Stimulated activated naive CD4-positive, alpha-beta T cell treated with Interleukin-2 at 50 U/mL for 16 hours (primary cell): ENCODE data around the gene OR2T10.
"Not testable (repeated sequence)": the region's sequence is repeated elsewhere in the genome, so short reads cannot be mapped to it uniquely, and the experiment has no call there.

ENCODE experiments used
- DNase-seq: peaks from one replicate; lab custom pipeline; 2025; lab: John Stamatoyannopoulos, UW

The OR2T10 gene

DNA sequence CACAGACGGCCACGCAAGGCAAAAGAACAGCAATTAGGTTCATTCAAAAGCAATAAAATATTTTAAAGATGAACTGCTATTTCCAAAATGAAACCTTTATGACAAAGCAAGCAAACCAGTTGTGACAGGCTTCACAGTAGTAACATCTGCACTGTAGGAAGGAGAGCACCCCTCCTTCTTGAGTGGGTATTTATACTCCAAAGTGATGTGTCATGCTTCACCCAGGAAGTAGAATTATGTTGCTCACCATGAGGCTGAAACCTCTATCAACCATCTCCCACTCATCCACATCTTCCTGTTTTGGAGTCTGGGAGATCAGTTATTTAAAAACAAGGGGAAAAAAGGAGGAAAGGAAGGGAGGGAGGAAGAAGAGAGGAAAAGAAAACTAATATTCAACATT, 885 bp downstream of the OR2T10 start:
- DNase-seq, result no peak

DNA sequence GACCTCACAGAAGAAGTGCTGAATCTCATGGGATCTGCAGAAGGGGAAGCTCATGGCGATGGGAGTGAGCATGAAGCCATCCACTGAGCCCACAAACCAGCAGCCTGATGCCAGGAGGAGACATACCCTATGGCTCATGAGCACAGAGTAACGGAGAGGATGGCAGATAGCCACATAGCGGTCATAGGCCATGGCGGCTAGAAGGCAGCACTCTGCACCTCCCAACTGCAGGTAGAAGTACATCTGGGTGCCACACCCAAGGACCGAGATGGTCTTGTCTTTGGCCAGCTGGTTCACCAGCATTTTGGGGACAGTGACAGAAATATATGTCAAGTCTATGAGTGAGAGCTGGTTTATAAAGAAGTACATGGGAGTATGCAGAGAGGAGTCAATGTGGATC, 4.3 kb downstream of the OR2T10 start:
- no peak for DNase-seq

DNA sequence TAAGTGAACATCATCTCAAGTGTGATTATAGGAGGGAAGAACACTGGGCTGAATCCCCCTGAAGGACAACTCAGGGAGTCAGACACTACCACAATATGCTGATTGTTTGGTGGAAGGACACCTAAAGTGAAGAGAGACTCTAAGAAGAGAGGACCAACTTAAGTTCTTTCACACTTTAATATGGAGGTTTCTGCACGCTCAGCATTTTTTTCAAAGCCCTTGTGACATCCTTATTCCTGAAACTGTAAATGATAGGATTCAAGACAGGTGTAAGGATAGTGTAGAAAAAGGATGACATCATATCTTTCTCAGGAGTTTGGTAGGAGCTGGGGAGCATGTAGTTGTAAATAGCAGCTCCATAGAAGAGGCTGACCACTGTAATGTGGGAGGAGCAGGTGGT, 4.8 kb downstream of the OR2T10 start:
- DNase-seq, result no peak

DNA sequence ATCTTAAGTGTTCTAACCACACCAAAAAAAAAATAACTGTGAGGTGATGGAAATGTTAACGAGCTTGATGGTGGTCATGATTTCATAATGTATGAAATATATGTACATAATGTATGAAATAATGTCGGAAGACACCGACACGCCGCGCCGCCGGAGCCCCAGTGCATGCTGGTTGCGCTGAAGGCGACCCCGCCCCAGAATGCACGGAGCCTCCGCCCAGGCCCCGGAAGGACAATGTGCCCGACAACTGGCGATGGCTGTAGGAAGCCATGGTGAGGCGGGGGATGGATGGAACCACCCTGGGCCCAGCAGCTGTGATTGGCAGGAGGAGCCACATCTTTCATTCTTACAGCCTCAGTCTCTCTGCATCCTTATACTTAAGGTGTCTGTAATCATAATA, 7.4 kb downstream of the OR2T10 start:
- no peak for DNase-seq

DNA sequence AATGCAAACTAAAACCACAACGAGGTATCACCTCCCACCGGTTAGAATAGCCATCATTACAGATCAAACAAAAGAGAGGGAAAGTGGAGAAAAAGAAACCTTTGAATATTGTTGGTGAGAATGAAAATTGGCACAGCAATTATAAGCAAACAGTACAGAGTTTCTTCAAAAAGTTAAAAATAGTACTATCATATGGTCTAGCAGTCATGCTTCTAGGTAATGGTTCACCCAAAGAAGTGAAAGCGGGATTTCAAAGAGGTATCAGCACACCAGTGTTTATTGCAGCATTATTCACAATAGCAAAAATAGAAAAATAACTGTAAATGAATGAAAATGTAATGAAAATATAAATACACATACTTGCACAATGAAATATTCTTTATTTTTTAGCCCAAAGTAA, 8.2 kb downstream of the OR2T10 start:
- DNase-seq, result no peak

DNA sequence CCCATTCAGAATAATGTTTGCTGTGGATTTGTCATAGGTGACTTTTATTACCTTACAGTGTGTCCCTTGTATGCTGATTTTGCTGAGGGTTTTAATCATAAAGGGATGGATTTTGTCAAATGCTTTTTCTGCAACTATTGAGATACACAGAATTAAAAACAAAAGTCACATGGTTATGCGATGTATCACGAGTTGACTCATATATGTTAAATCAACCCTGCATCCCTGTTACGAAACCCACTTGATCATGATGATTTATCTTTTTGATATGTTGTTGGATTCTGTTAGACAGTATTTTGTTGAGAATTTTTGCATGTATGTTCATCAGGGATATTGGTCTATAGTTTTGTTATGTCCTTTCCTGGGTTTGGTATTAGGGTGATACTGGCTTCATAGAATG, 12.2 kb downstream of the OR2T10 start:
- DNase-seq, result no peak

DNA sequence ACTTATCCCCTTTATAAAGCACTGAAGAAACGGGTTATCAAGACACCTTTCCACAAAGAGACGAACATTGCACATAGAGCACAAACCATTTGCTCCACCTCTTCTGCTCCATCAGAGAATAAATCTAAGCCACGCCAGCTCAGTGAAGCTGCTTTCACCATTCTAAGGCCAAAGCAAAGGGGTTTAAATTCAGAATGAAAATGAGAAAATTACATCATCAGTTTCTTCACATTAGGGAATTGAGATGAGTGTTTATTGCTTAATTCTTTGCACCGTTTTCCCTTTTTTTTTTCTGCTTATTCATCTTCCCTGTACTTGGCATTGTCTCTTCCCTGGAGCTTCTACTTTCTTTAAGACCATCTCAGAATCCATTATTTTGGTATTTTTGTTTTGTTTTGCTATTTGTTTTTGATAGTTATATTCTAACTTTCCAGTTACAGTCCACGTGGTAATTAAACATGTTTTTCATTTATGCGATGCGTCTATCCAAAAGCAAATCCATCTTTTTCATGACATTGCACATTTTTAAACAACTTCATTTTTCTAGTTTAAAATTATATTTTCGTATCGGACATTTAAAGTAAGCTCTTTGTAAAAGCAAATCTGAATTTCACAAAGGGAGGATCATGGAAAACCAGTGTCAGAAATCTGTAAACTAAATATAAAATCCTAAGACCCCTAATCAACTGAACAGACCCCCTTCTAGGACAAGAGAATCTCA, 21.1 kb downstream of the OR2T10 start:
- no peak for DNase-seq

DNA sequence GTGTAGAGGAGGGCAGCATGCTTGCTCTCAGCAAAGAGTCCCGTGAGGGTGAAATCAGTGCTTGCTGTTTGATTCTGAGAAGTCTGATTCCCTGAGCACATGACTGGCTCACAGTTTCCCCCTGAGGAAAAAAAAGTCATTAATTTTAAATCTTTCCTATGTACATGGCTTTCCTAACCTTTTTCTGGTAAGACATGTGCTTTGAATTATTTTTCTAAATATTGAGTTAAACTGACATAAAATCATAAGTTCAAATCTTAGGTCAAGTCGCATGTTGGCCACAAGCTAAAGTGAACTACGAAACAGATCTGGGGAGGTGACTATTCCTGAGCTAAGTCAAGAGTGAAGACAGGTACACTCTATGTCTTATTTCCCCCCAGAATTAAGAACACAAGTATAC, 22.8 kb downstream of the OR2T10 start, which contains the start of gene OR2T34:
Gene OR2T34, minus strand, starts transcription at position 101 of the 400 bp plus-strand sequence. Its CDS starts 0 bp downstream, at position 101.
- not testable (repeated sequence) for DNase-seq

DNA sequence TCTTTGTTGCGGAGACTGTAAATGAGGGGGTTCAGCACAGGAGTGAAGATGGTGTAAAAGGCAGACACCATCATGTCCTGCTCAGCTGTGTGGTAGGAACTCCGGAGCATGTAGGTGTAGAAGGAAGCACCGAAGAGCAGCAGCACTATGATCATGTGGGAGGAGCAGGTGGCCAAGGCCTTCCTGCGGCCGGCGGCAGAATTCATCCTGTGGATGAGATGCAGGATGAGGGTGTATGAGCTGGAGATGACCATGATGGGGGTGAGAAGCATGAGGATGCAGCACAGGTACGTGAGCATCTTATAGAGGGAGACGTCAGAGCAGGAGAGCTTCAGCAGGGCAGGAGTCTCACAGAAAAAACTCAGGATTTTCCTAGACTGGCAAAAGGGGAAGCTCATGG, 23.6 kb downstream of the OR2T10 start:
- DNase-seq, result not testable (repeated sequence)

DNA sequence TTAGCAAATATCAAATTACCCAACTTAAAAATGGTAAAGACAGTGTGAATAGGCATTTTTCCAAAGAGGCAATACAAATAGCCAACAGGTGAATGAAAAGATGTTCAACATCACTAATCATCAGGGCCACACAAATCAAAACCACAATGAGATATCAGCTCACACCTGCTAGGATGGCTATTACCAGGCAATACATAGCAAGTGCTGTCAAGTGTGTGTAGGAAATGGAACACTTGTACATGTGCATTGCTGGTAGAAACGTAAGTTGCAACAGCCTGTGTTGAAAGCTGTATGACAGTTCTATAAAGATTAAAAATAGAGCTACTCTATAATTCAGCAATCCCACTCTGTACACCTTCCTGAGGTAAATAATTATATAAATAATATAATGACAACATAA, 25.5 kb downstream of the OR2T10 start:
- DNase-seq, result not testable (repeated sequence)

DNA sequence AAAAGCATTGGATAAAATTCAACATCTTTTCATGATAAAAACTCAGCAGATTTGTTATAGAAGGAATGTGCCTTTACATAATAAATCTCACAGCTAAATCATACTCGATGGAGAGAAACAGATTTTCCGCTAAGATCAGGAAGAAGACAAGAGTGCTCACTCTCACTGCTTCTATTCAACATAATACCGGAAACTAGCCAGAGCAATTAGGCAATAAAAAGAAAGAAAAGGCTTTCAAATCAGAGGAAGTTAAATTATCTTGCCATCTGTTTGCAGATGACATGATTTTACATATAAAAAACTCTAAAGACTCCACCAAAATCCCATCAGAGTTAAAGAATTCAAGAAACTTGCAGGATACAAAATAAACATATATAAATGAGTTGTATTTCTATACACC, 26.7 kb downstream of the OR2T10 start:
- not testable (repeated sequence) for DNase-seq

DNA sequence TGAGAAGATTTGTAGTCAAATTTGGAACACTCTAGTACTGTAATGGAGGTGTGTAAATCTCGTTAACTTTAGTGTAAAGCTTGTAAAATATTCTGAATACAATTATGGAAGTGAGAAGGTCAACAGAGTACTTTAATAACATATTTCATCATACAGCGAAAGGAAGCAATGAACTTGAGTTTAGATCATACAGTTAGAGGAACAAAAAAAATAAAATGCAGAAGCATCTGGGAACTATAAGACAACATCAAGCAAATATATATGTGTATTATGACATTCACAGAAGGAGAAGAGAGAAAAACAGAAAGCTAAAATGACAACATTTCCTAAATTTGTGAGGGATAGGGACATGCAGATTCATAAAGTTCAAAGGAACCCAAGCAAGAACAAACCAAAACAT, 28.5 kb downstream of the OR2T10 start:
- DNase-seq, result not testable (repeated sequence)

DNA sequence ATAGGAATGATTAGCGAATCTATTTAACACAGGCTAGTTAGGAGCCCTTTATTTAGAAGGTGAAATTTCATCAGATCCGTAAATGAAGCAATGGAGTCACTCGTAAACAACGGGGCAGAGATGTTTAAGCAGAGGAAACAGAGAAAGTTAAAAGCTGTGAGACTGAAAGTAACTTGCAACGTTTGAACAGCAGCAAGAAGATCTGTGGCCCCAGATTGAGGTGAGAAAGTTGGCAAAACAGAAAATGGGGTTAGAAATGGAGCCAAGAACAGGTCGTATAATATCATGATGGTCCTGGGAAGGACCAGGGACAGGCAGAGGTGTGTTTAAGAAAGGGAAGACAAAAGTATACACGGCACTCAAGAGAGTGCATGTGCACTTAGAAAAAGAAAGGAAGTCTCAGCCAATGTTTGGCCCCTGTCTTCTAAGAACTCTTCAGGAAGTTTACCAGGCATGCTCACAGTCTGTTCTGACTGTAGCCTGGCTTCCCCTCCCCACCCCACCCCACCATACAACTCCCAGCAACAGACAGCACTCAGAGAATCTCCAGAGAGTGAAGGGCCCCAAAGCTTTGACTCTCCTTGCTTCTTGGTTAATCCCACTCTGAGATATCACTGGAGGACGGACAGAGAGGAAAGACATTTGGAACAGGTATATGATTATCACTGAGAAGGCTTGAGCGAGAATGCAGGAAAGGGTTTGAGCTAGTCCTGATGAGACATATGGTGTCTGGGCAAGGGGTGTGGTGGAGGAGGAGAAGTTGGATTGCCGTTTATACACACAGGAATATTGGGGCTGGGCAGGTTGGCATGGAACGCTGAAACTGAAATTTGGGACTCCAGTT, 31.7 kb downstream of the OR2T10 start:
- not testable (repeated sequence) for DNase-seq

DNA sequence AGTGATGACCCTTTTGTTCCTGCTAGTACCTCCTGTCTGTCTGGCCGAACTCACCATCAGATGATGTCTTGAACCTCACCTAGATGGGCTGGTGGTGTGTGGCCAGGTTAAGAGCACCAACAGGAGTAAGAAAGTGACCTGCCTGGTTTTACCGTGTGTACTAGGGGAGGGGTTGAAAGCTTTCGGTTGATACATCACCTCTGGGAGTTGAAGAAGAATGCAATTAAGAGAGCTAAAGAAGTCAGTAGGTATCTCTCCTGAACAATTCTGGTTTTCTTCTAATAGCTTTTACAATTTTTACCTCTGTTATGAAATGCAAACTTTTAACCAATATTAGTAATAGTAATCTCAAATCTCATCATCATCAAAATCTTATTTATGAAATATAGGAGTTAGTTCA, 34.8 kb downstream of the OR2T10 start, which contains the start of gene OR2T29:
Gene OR2T29, minus strand, starts transcription at position 101 of the 400 bp plus-strand sequence. CDS start 3,281 bp downstream, outside the sequence.
- DNase-seq, result not testable (repeated sequence)

DNA sequence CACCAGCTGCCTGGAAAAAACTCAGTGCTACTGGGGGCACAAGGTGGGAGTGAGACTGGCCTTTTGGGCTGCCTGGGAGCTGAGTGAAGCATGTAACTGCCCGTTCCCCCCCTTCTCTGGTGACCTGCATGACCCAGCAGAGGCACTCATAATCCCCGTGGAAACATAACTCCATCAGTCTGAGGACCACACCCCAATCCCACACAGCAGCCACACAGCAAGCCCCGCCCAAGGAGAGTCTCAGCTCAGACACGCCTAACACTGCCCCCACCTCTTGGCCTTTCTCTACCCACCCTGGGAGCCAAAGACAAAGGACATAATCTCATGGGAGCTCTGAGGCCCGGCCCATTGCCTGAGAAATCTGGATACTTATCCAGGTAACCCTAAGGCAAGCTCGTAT, 46.5 kb downstream of the OR2T10 start:
- not testable (repeated sequence) for DNase-seq

DNA sequence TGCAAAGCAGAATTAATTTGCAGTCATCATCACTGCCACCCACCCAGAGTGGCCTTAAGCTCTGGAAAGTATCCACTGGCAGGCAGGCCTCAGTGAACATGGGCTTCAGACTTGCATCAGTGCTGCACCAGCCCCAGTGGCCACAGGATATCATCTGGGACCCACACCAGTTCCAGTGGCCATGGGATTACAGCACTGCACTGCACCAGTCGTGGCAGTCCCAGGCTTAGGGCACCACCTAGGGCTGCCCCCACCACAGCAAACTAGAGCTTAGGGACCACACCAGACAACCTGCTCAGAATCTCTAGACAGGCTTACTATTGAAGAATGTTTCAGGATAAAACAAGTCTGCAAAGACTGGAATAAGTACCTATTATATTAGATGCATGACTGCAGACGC, 50.1 kb downstream of the OR2T10 start:
- not testable (repeated sequence) for DNase-seq
